ENCODE results near the gene ADAMTS4. TPM values are rescaled to one million over a fixed set of nuclear protein-coding genes. Genes with fewer than 3 reads are reported as not detected.

ADAMTS4 gene
- total RNA-seq, 1 donor from 2014 or later = 2.7 TPM

DNA sequence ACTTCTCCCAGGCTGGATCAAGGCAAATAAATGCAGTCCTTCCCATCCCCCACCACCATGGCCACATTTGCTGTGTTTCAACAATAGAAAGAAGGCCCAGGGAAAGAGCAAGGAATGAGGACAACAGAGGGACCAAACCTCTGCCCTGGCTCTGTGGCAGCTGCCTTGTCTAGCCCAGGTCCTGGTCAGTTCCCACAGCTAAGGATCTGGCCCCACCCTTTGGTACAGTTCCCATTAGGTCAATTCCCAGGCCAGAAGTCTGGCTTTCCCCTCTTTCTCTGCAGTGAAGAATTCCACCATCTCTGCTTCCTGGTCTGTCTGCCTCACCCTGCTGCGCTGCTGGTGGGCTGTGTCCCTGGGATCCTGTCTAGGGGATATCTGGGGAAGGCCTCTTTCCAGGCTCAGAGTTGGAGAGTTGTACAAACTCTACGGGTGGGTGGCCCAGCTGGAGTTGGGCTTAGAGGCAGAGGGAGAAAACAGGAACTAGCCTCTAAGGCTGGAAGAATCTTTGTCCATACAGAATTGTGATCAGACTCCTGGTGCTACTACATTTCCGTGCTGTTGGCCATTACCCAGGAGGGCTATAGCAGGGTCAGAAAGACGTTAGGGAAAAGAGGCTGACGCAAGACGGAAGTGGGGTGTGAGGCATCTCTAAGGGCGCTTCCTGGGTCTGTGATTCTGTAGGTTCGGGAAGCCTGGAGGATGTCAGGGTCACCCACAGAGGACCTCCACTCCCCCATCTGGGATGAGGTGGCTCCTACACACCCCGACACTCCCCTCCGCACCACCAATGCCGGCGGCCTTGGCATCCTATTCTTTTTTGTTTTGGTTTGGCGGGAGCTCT, 2.4 kb upstream of the ADAMTS4 start:
- no peak for FAIRE-seq

GRCh38 chr1:161200421-161200991, 1.7 kb upstream of the ADAMTS4 start:
- Histone ChIP-seq H4K20me1 (ENCODE audit: insufficient read depth, low read length) (no peaks in the 10 kb centered on the region), H2AFZ (ENCODE audit: low read depth, low read length) (peak overlapping the region; percentile 75), H3K4me2 (ENCODE audit: low read length) (no peak overlapping the region), H3K27ac (ENCODE audit: low read depth, low read length) (peak overlapping the region; percentile 90), H3K9me3 (ENCODE audit: insufficient read depth, low read depth, low read length) (no peaks in the 10 kb centered on the region), H3K4me3 (ENCODE audit: insufficient read depth, low read depth, low read length) (no peak overlapping the region), H3K79me2 (ENCODE audit: insufficient read depth, low read length) (peaks cover 28% of the 10 kb centered on the region), H3K9ac (ENCODE audit: low read length) (no peak overlapping the region), H3K36me3 (ENCODE audit: insufficient read depth, low read length) (peaks cover 11% of the 10 kb centered on the region), H3K4me1 (ENCODE audit: insufficient read depth, low read length) (peaks cover 36% of the 10 kb centered on the region), H3K27me3 (ENCODE audit: insufficient read depth, low read length) (no peaks in the 10 kb centered on the region)
- H3K27ac Mint-ChIP-seq (ENCODE audit: unreplicated experiment) = peak overlapping the region; percentile 81
- no peaks in the 10 kb centered on the region for H3K27me3 Mint-ChIP-seq (ENCODE audit: low read depth, unreplicated experiment)
- FAIRE-seq = no peak
- no peak overlapping the region for H3K4me3 Mint-ChIP-seq (ENCODE audit: unreplicated experiment)
- peaks cover 30% of the 10 kb centered on the region for H3K4me1 Mint-ChIP-seq (ENCODE audit: low read depth, unreplicated experiment)
- DNase-seq (ENCODE audit: low read depth) = no peak
- TF ChIP-seq EZH2 (IDR thresholded peaks at IDR 0.05; ENCODE audit: insufficient read depth, low read length) (no peak), CTCF (IDR thresholded peaks at IDR 0.05; ENCODE audit: insufficient read depth, low read depth, low read length) (no peak)
- no peaks in the 10 kb centered on the region for H3K9me3 Mint-ChIP-seq (ENCODE audit: unreplicated experiment)
- H3K36me3 Mint-ChIP-seq (ENCODE audit: low read depth, unreplicated experiment) = no peaks in the 10 kb centered on the region

More for the DNA sequence above, 2.4 kb upstream of the ADAMTS4 start:
- H3K36me3 ChIP-seq (ENCODE audit: insufficient read depth, low read length) = peaks cover 11% of the 10 kb centered on the region
- H4K20me1 ChIP-seq (ENCODE audit: insufficient read depth, low read length) = peaks cover 2% of the 10 kb centered on the region
- DNase-seq (ENCODE audit: low read depth) = no peak
- Mint-ChIP-seq H3K9me3 (ENCODE audit: unreplicated experiment) (no peaks in the 10 kb centered on the region), H3K27me3 (ENCODE audit: low read depth, unreplicated experiment) (no peaks in the 10 kb centered on the region), H3K27ac (ENCODE audit: unreplicated experiment) (peak overlapping the region; percentile 95), H3K4me1 (ENCODE audit: low read depth, unreplicated experiment) (peaks cover 30% of the 10 kb centered on the region), H3K36me3 (ENCODE audit: low read depth, unreplicated experiment) (no peaks in the 10 kb centered on the region), H3K4me3 (ENCODE audit: unreplicated experiment) (peak overlapping the region; percentile 94)
- peak overlapping the region; percentile 75 for H2AFZ ChIP-seq (ENCODE audit: low read depth, low read length)
- TF ChIP-seq CTCF (IDR thresholded peaks at IDR 0.05; ENCODE audit: insufficient read depth, low read depth, low read length) (no peak), EZH2 (IDR thresholded peaks at IDR 0.05; ENCODE audit: insufficient read depth, low read length) (no peak)
- H3K4me2 ChIP-seq (ENCODE audit: low read length) = peak overlapping the region; percentile 87
- H3K4me3 ChIP-seq (ENCODE audit: insufficient read depth, low read depth, low read length) = peak overlapping the region; percentile 94
- no peaks in the 10 kb centered on the region for H3K27me3 ChIP-seq (ENCODE audit: insufficient read depth, low read length)
- peak overlapping the region; percentile 90 for H3K27ac ChIP-seq (ENCODE audit: low read depth, low read length)
- H3K9me3 ChIP-seq (ENCODE audit: insufficient read depth, low read depth, low read length) = no peaks in the 10 kb centered on the region
- peaks cover 36% of the 10 kb centered on the region for H3K4me1 ChIP-seq (ENCODE audit: insufficient read depth, low read length)
- peak overlapping the region; percentile 92 for H3K9ac ChIP-seq (ENCODE audit: low read length)
- peaks cover 31% of the 10 kb centered on the region for H3K79me2 ChIP-seq (ENCODE audit: insufficient read depth, low read length)
